ENCODE results near the gene KRT80.

The KRT80 gene

GRCh38 chr12:52228366-52228765 lies 36.6 kb upstream of the KRT80 start:
- DNase-seq = no peak

GRCh38 chr12:52227606-52228166 lies 35.9 kb upstream of the KRT80 start:
- DNase-seq = no peak

GRCh38 chr12:52226446-52226845 lies 34.6 kb upstream of the KRT80 start:
- no peak for DNase-seq

- DNase-seq = no peak
These were observed 33.9 kb upstream of the KRT80 start for GRCh38 chr12:52225752-52226151.

GRCh38 chr12:52224151-52224550 lies 32.3 kb upstream of the KRT80 start:
- no peak for DNase-seq

GRCh38 chr12:52223406-52224039 lies 31.7 kb upstream of the KRT80 start:
- no peak for DNase-seq

GRCh38 chr12:52222692-52223091 lies 30.9 kb upstream of the KRT80 start:
- no peak for DNase-seq

GRCh38 chr12:52221912-52222457 lies 30.2 kb upstream of the KRT80 start:
- DNase-seq = peak; percentile 68

GRCh38 chr12:52221070-52221781 lies 29.4 kb upstream of the KRT80 start:
- DNase-seq = no peak

- DNase-seq = no peak
These were observed 28.7 kb upstream of the KRT80 start for GRCh38 chr12:52220477-52220876.

- DNase-seq = no peak
These were observed 26.2 kb upstream of the KRT80 start for GRCh38 chr12:52218001-52218400.

- no peak for DNase-seq
These were observed 25.4 kb upstream of the KRT80 start for GRCh38 chr12:52217223-52217622.

- DNase-seq = no peak
These were observed 25.0 kb upstream of the KRT80 start for GRCh38 chr12:52216807-52217206.

- DNase-seq = no peak
These were observed 24.3 kb upstream of the KRT80 start for GRCh38 chr12:52216100-52216499.

- DNase-seq = no peak
These were observed 23.8 kb upstream of the KRT80 start for GRCh38 chr12:52215587-52216031.

- no peak for DNase-seq
These were observed 22.6 kb upstream of the KRT80 start for GRCh38 chr12:52214421-52214802.

- peak; percentile 67 for DNase-seq
These were observed 22.0 kb upstream of the KRT80 start for GRCh38 chr12:52213564-52214420.

GRCh38 chr12:52212701-52213563 lies 21.1 kb upstream of the KRT80 start:
- DNase-seq = no peak

GRCh38 chr12:52211716-52212585 lies 20.1 kb upstream of the KRT80 start:
- DNase-seq = no peak

- no peak for DNase-seq
These were observed 19.3 kb upstream of the KRT80 start for GRCh38 chr12:52210925-52211650.

Measured in activated CD4-positive, CD25-positive, alpha-beta regulatory T cell treated with anti-CD3 and anti-CD28 coated beads, Interleukin-2, amount 50 U/mL, for 72 hours (primary cell).